GM04503 (cell line): Measurements from ENCODE around the gene NFATC3.
"Not testable (repeated sequence)": the region's sequence is repeated elsewhere in the genome, so short reads cannot be mapped to it uniquely, and the experiment has no call there.

ENCODE experiments used
- DNase-seq: peaks from one replicate; pipeline ENCODE4 v3.0.0-alpha.2; 2012; ENCODE audit warnings: low read depth

The NFATC3 gene

GRCh38 chr16:68118954-68119353 lies 33.8 kb downstream of the NFATC3 start:
- DNase-seq, result not testable (repeated sequence)

- not testable (repeated sequence) for DNase-seq
Measured at GRCh38 chr16:68120496-68120895, 35.3 kb downstream of the NFATC3 start.

- no peak for DNase-seq
Measured at GRCh38 chr16:68126395-68126794, 41.2 kb downstream of the NFATC3 start.

- DNase-seq, result no peak
Measured at GRCh38 chr16:68128577-68129305, 43.6 kb downstream of the NFATC3 start.

- DNase-seq, result no peak
Measured at GRCh38 chr16:68130520-68130919, 45.4 kb downstream of the NFATC3 start.

GRCh38 chr16:68131813-68132706 lies 46.9 kb downstream of the NFATC3 start:
- no peak for DNase-seq

- not testable (repeated sequence) for DNase-seq
Measured at GRCh38 chr16:68133000-68133399, 47.8 kb downstream of the NFATC3 start.

GRCh38 chr16:68134644-68135043 lies 49.5 kb downstream of the NFATC3 start:
- DNase-seq, result no peak

GRCh38 chr16:68136515-68136914 lies 51.3 kb downstream of the NFATC3 start:
- no peak for DNase-seq

GRCh38 chr16:68144008-68144407 lies 58.8 kb downstream of the NFATC3 start:
- DNase-seq, result no peak

GRCh38 chr16:68146585-68146984 lies 61.4 kb downstream of the NFATC3 start:
- DNase-seq, result peak; percentile 28

GRCh38 chr16:68147444-68147843 lies 62.3 kb downstream of the NFATC3 start:
- no peak for DNase-seq

GRCh38 chr16:68149596-68149995 lies 64.4 kb downstream of the NFATC3 start:
- DNase-seq, result no peak

GRCh38 chr16:68155425-68155824 lies 70.3 kb downstream of the NFATC3 start:
- no peak for DNase-seq

- no peak for DNase-seq
Measured at GRCh38 chr16:68162413-68162812, 77.2 kb downstream of the NFATC3 start.

GRCh38 chr16:68163275-68163674 lies 78.1 kb downstream of the NFATC3 start:
- not testable (repeated sequence) for DNase-seq

GRCh38 chr16:68166264-68166663 lies 81.1 kb downstream of the NFATC3 start:
- DNase-seq, result no peak

GRCh38 chr16:68179196-68179795 lies 94.1 kb downstream of the NFATC3 start:
- peak; percentile 10 for DNase-seq

- DNase-seq, result no peak
Measured at GRCh38 chr16:68179855-68180254, 94.7 kb downstream of the NFATC3 start.

- no peak for DNase-seq
Measured at GRCh38 chr16:68183046-68183445, 97.9 kb downstream of the NFATC3 start.

GRCh38 chr16:68186877-68187276 lies 101.7 kb downstream of the NFATC3 start:
- no peak for DNase-seq

- no peak for DNase-seq
Measured at GRCh38 chr16:68187505-68187904, 102.3 kb downstream of the NFATC3 start.

- no peak for DNase-seq
Measured at GRCh38 chr16:68188170-68188569, 103.0 kb downstream of the NFATC3 start.
